ENCODE measurements around the gene IMP3. TPM values are rescaled to one million over a fixed set of nuclear protein-coding genes. Genes with fewer than 3 reads are reported as not detected.

The IMP3 gene
- polyA plus RNA-seq, 1 donor from 2014 or later, result 147 TPM

DNA sequence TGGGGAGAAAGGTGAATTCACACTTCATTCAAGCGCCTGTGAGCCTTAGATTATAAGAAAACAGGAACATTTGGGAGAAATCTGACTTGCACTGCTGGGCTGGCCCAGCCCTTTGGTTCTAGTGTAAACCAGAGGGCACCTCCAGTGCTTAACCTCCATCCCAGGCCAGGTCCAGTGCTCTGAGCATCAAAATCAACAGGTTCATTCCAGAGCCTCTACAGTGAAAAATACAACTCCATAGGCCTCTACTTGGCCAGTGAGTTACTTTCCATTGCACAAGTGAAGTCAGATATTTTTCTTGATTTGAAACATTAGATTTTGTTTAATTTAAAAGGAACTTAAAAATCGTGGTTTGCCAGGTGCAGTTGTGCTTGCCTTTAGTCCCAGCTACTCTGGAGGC, 17.5 kb downstream of the IMP3 start:
- no peak overlapping the region for H3K4me2 ChIP-seq (ENCODE audit: low read length)

DNA sequence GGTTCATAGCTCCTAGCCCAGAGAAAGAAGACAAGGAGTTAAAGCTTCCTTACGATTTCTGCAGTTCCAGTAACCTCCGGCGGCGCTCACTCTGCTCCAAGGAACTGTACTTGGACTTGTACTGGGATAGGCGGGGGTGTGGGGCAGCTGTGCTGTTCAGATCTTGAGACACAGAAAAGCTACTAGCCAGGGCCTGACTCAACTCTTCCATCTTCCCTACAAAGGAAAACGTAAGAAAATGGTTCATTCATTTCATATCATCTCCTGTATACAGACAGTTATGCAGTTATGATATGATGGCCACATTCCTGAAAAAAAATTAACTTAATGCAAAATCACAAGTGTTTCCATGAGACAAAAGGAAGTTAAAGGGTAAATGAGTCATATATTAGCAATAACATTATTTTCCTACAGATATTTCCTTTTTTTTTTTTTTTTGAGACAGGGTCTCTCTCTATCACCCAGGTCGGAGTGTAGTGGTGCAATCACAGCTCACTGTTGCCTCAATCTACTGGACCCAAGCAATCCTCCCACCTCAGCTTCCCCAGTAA, 19.1 kb downstream of the IMP3 start:
- H3K4me2 ChIP-seq (ENCODE audit: low read length), result no peak overlapping the region
- H2AFZ ChIP-seq (ENCODE audit: low read depth, low read length), result no peak overlapping the region
- no peaks in the 10 kb centered on the region for H4K20me1 ChIP-seq (ENCODE audit: insufficient read depth)
- H3K27me3 ChIP-seq (ENCODE audit: insufficient read depth, low read depth, low read length), result no peaks in the 10 kb centered on the region
- H3K79me2 ChIP-seq (replicated peaks; ENCODE audit: insufficient read depth, low read length), result no peaks in the 10 kb centered on the region
- H3K9ac ChIP-seq (ENCODE audit: low read length), result no peak overlapping the region
- no peaks in the 10 kb centered on the region for H3K9me2 ChIP-seq (ENCODE audit: insufficient read depth, low read length)
- H3K4me3 ChIP-seq (ENCODE audit: low read length), result no peak overlapping the region
- no peaks in the 10 kb centered on the region for H3K9me3 ChIP-seq (ENCODE audit: low read length)
- H3K36me3 ChIP-seq (ENCODE audit: insufficient read depth, low read length), result no peaks in the 10 kb centered on the region
- TF ChIP-seq MXI1 (conservative IDR thresholded peaks at IDR 0.05; ENCODE audit: poor library complexity, severe bottlenecking), result no peak
- TF ChIP-seq, protein P1, sequence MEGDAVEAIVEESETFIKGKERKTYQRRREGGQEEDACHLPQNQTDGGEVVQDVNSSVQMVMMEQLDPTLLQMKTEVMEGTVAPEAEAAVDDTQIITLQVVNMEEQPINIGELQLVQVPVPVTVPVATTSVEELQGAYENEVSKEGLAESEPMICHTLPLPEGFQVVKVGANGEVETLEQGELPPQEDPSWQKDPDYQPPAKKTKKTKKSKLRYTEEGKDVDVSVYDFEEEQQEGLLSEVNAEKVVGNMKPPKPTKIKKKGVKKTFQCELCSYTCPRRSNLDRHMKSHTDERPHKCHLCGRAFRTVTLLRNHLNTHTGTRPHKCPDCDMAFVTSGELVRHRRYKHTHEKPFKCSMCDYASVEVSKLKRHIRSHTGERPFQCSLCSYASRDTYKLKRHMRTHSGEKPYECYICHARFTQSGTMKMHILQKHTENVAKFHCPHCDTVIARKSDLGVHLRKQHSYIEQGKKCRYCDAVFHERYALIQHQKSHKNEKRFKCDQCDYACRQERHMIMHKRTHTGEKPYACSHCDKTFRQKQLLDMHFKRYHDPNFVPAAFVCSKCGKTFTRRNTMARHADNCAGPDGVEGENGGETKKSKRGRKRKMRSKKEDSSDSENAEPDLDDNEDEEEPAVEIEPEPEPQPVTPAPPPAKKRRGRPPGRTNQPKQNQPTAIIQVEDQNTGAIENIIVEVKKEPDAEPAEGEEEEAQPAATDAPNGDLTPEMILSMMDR (IDR thresholded peaks at IDR 0.05; ENCODE audit: poor library complexity, severe bottlenecking), result no peak
- no peak for TF ChIP-seq EZH2 (IDR thresholded peaks at IDR 0.05; ENCODE audit: borderline replicate concordance, insufficient read depth, low read length, poor library complexity, severe bottlenecking)
- TF ChIP-seq RAD21 (conservative IDR thresholded peaks at IDR 0.05), result no peak
- no peak for TF ChIP-seq EP300 (conservative IDR thresholded peaks at IDR 0.05; ENCODE audit: poor library complexity, severe bottlenecking)
- no peak for TF ChIP-seq TAF1 (IDR thresholded peaks at IDR 0.05; ENCODE audit: low read depth)
- H3K27ac ChIP-seq (ENCODE audit: low read length), result no peak overlapping the region
- H3F3A ChIP-seq (ENCODE audit: insufficient read depth, low read length, poor library complexity, severe bottlenecking), result peaks cover 3% of the 10 kb centered on the region

More for the DNA sequence above, 17.5 kb downstream of the IMP3 start:
- Histone ChIP-seq H3K79me2 (replicated peaks; ENCODE audit: insufficient read depth, low read length) (no peaks in the 10 kb centered on the region), H3F3A (ENCODE audit: insufficient read depth, low read length, poor library complexity, severe bottlenecking) (peaks cover 4% of the 10 kb centered on the region), H3K36me3 (ENCODE audit: insufficient read depth, low read length) (no peaks in the 10 kb centered on the region), H3K27ac (ENCODE audit: low read length) (no peak overlapping the region), H3K4me3 (ENCODE audit: low read length) (no peak overlapping the region), H3K27me3 (ENCODE audit: insufficient read depth, low read depth, low read length) (no peaks in the 10 kb centered on the region), H4K20me1 (ENCODE audit: insufficient read depth) (no peaks in the 10 kb centered on the region), H3K9ac (ENCODE audit: low read length) (no peak overlapping the region), H3K9me2 (ENCODE audit: insufficient read depth, low read length) (no peaks in the 10 kb centered on the region), H3K9me3 (ENCODE audit: low read length) (no peaks in the 10 kb centered on the region), H2AFZ (ENCODE audit: low read depth, low read length) (no peak overlapping the region)
- no peak for TF ChIP-seq EP300 (conservative IDR thresholded peaks at IDR 0.05; ENCODE audit: poor library complexity, severe bottlenecking)
- TF ChIP-seq RAD21 (conservative IDR thresholded peaks at IDR 0.05), result no peak
- TF ChIP-seq EZH2 (IDR thresholded peaks at IDR 0.05; ENCODE audit: borderline replicate concordance, insufficient read depth, low read length, poor library complexity, severe bottlenecking), result no peak
- TF ChIP-seq POLR2AphosphoS5 (IDR thresholded peaks at IDR 0.05), result no peak
- TF ChIP-seq MXI1 (conservative IDR thresholded peaks at IDR 0.05; ENCODE audit: poor library complexity, severe bottlenecking), result no peak
- TF ChIP-seq SMC3 (conservative IDR thresholded peaks at IDR 0.05; ENCODE audit: poor library complexity), result no peak
- TF ChIP-seq, protein P1 (IDR thresholded peaks at IDR 0.05; ENCODE audit: poor library complexity, severe bottlenecking), result no peak
- TF ChIP-seq TAF1 (IDR thresholded peaks at IDR 0.05; ENCODE audit: low read depth), result no peak
- TF ChIP-seq, protein P2, sequence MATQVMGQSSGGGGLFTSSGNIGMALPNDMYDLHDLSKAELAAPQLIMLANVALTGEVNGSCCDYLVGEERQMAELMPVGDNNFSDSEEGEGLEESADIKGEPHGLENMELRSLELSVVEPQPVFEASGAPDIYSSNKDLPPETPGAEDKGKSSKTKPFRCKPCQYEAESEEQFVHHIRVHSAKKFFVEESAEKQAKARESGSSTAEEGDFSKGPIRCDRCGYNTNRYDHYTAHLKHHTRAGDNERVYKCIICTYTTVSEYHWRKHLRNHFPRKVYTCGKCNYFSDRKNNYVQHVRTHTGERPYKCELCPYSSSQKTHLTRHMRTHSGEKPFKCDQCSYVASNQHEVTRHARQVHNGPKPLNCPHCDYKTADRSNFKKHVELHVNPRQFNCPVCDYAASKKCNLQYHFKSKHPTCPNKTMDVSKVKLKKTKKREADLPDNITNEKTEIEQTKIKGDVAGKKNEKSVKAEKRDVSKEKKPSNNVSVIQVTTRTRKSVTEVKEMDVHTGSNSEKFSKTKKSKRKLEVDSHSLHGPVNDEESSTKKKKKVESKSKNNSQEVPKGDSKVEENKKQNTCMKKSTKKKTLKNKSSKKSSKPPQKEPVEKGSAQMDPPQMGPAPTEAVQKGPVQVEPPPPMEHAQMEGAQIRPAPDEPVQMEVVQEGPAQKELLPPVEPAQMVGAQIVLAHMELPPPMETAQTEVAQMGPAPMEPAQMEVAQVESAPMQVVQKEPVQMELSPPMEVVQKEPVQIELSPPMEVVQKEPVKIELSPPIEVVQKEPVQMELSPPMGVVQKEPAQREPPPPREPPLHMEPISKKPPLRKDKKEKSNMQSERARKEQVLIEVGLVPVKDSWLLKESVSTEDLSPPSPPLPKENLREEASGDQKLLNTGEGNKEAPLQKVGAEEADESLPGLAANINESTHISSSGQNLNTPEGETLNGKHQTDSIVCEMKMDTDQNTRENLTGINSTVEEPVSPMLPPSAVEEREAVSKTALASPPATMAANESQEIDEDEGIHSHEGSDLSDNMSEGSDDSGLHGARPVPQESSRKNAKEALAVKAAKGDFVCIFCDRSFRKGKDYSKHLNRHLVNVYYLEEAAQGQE (IDR thresholded peaks at IDR 0.05; ENCODE audit: borderline replicate concordance), result no peak
